ENCODE measurements around the gene SEZ6L. TPM values are rescaled to one million over a fixed set of nuclear protein-coding genes. Genes with fewer than 3 reads are reported as not detected.
"Not testable (repeated sequence)": the region's sequence is repeated elsewhere in the genome, so short reads cannot be mapped to it uniquely, and the experiment has no call there.

Gene SEZ6L
- total RNA-seq, 1 experiment from 2014 or later, result 0.13 TPM

DNA sequence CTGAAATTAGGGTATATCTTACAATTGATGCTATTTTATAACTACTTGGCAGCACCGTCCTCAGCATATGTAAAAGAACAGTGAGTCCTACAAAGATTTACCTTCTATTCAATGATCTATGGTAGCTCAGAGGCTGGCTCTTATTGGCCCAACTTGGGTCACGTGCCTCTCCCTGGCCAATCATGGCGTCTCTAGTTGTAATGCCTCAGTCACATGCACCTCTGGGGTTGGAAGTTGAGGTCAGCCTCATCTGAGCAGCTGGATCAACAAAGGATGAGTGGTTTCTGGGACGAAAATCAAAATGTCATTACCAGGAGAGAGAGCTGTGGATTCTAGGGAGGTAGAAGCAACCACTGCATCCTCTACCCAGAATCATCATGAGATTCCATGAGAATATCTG lies 236.9 kb downstream of the SEZ6L start:
- H3K79me1 ChIP-seq (ENCODE audit: insufficient read depth, low read depth, low read length, poor library complexity, severe bottlenecking), result no peaks in the 10 kb centered on the region
- no peaks in the 10 kb centered on the region for H3K27me3 ChIP-seq (ENCODE audit: insufficient read depth, low read length)
- H3K4me3 Mint-ChIP-seq, result no peak overlapping the region
- no peak overlapping the region for H4K91ac ChIP-seq (ENCODE audit: insufficient read length, low read depth, low read length)
- no peaks in the 10 kb centered on the region for H3K23me2 ChIP-seq (ENCODE audit: insufficient read length, low read depth, low read length, poor library complexity, severe bottlenecking)
- H2AK5ac ChIP-seq (ENCODE audit: insufficient read length, low read length), result no peak overlapping the region
- no peak for TF ChIP-seq CTCF (conservative IDR thresholded peaks at IDR 0.05)
- H2BK120ac ChIP-seq (ENCODE audit: low read depth, low read length, poor library complexity, severe bottlenecking), result no peak overlapping the region
- peaks cover 5% of the 10 kb centered on the region; the same call in 1 of the 2 replicates for H3K4me1 ChIP-seq (ENCODE audit: insufficient read depth, low read length)
- no peak overlapping the region for H2BK5ac ChIP-seq (ENCODE audit: insufficient read length, low read length)
- no peak overlapping the region for H3K27ac Mint-ChIP-seq
- no peak overlapping the region for H4K8ac ChIP-seq (replicated peaks; ENCODE audit: insufficient read length, low read depth, low read length)
- no peak overlapping the region for H3K27ac ChIP-seq (ENCODE audit: insufficient read length, low read depth, low read length)
- no peaks in the 10 kb centered on the region for H3K9me3 ChIP-seq (ENCODE audit: control insufficient read depth, low read depth, low read length)
- no peak overlapping the region for H3K9ac ChIP-seq (ENCODE audit: extremely low read depth, insufficient read length, low read length)
- no peak for DNase-seq
- no peaks in the 10 kb centered on the region for H4K20me1 ChIP-seq (ENCODE audit: control insufficient read depth, insufficient read depth, insufficient read length)
- no peak overlapping the region for H2AFZ ChIP-seq (ENCODE audit: low read length)
- H3K9me3 Mint-ChIP-seq, result no peaks in the 10 kb centered on the region
- no peak overlapping the region for H3K18ac ChIP-seq (ENCODE audit: insufficient read length, low read depth, low read length)
- no peak overlapping the region for H2BK15ac ChIP-seq (ENCODE audit: low read depth, low read length)
- no peak overlapping the region for H3K4ac ChIP-seq (ENCODE audit: low read depth, low read length)
- H3K36me3 Mint-ChIP-seq (ENCODE audit: insufficient read depth in 1 of 3, low read depth in 3 of 3), result no peaks in the 10 kb centered on the region
- no peak overlapping the region for H3K56ac ChIP-seq (ENCODE audit: insufficient read length, low read depth, low read length)
- H4K5ac ChIP-seq (ENCODE audit: insufficient read length, low read depth, low read length), result no peak overlapping the region
- no peak overlapping the region for H3K4me2 ChIP-seq (ENCODE audit: insufficient read depth, insufficient read length, low read length)
- H2BK20ac ChIP-seq (ENCODE audit: low read depth, low read length, poor library complexity, severe bottlenecking), result no peak overlapping the region
- H3T11ph ChIP-seq (ENCODE audit: low read length), result no peak overlapping the region
- no peak overlapping the region for H2BK12ac ChIP-seq (ENCODE audit: insufficient read length, low read depth, low read length)
- H3K27me3 Mint-ChIP-seq (ENCODE audit: low read depth), result peaks cover 5% of the 10 kb centered on the region
- peaks cover 7 to 14% of the 10 kb centered on the region in 2 experiments for H3K4me1 Mint-ChIP-seq
- no peak overlapping the region for H3K23ac ChIP-seq (ENCODE audit: insufficient read length, low read depth, low read length)
- no CpG with 5 or more reads among the region's 4 CpGs for WGBS (ENCODE audit: extremely low coverage, insufficient read length, low lambda C conversion rate)
- H3K79me2 ChIP-seq (ENCODE audit: insufficient read depth, low read length), result no peaks in the 10 kb centered on the region
- H3K14ac ChIP-seq (ENCODE audit: insufficient read depth, low read length), result no peak overlapping the region

DNA sequence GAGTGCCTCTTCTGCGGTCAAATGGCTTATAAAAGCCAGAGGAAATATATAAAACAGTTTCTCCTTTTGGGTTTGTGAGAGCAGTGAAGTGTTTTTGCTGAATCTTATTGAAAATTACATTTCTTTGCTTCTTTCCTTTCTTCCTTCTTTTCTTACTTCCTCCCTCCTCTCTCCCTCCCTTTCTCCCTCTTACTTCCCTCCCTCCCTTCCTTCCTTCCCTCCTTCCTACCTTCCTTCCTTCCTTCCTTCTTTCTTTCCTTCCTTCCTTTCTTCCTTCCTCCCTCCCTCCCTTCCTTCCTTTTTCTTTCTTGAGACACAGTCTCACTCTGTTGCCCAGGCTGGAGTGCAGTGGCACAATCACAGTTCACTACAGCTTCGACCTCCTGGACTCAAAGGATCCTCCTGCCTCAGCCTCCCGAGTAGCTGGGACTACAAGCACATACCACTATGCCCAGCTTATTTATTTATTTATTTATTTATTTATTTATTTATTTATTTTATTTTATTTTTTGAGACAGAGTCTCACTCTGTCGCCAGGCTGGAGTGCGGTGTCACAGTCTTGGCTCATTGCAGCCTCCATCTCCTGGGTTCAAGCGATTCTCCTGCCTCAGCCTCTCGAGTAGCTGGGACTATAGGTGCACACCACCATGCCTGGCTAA lies 239.4 kb downstream of the SEZ6L start:
- not testable (repeated sequence) for H3K4ac ChIP-seq (ENCODE audit: low read depth, low read length); H2AFZ ChIP-seq (ENCODE audit: low read length); H3K27me3 ChIP-seq (ENCODE audit: insufficient read depth, low read length); H3K4me2 ChIP-seq (ENCODE audit: insufficient read depth, insufficient read length, low read length); H4K20me1 ChIP-seq (ENCODE audit: control insufficient read depth, insufficient read depth, insufficient read length); H3K27me3 Mint-ChIP-seq (ENCODE audit: low read depth); H3K9me3 Mint-ChIP-seq; H4K5ac ChIP-seq (ENCODE audit: insufficient read length, low read depth, low read length); H3K79me1 ChIP-seq (ENCODE audit: insufficient read depth, low read depth, low read length, poor library complexity, severe bottlenecking); H3K4me3 Mint-ChIP-seq; DNase-seq; H3T11ph ChIP-seq (ENCODE audit: low read length); H2BK120ac ChIP-seq (ENCODE audit: low read depth, low read length, poor library complexity, severe bottlenecking); H3K27ac ChIP-seq (ENCODE audit: insufficient read length, low read depth, low read length); H2AK5ac ChIP-seq (ENCODE audit: insufficient read length, low read length); H2BK5ac ChIP-seq (ENCODE audit: insufficient read length, low read length); H3K9me3 ChIP-seq (ENCODE audit: control insufficient read depth, low read depth, low read length); H4K91ac ChIP-seq (ENCODE audit: insufficient read length, low read depth, low read length); H3K14ac ChIP-seq (ENCODE audit: insufficient read depth, low read length); H3K23me2 ChIP-seq (ENCODE audit: insufficient read length, low read depth, low read length, poor library complexity, severe bottlenecking); H3K56ac ChIP-seq (ENCODE audit: insufficient read length, low read depth, low read length); H2BK20ac ChIP-seq (ENCODE audit: low read depth, low read length, poor library complexity, severe bottlenecking); H2BK12ac ChIP-seq (ENCODE audit: insufficient read length, low read depth, low read length); H3K79me2 ChIP-seq (ENCODE audit: insufficient read depth, low read length); H3K9ac ChIP-seq (ENCODE audit: extremely low read depth, insufficient read length, low read length); H3K18ac ChIP-seq (ENCODE audit: insufficient read length, low read depth, low read length); H3K27ac Mint-ChIP-seq; H3K23ac ChIP-seq (ENCODE audit: insufficient read length, low read depth, low read length); H3K36me3 Mint-ChIP-seq (ENCODE audit: insufficient read depth in 1 of 3, low read depth in 3 of 3); H2BK15ac ChIP-seq (ENCODE audit: low read depth, low read length); H4K8ac ChIP-seq (replicated peaks; ENCODE audit: insufficient read length, low read depth, low read length); H3K4me1 ChIP-seq (ENCODE audit: insufficient read depth, low read length)
- no CpG with 5 or more reads among the region's 7 CpGs for WGBS (ENCODE audit: extremely low coverage, insufficient read length, low lambda C conversion rate)
- peaks cover 7 to 14% of the 10 kb centered on the region in 2 experiments for H3K4me1 Mint-ChIP-seq
